ENCODE results near the gene CTH.

CTH gene

GRCh38 chr1:70426154-70427131 lies 15.4 kb downstream of the CTH start:
- DNase-seq (ENCODE audit: low spot score) = no peak
- TF ChIP-seq CTCF (IDR thresholded peaks at IDR 0.05; ENCODE audit: borderline replicate concordance, control extremely low read depth, extremely low read depth, insufficient read depth, missing control alignments) = no peak
- in situ Hi-C loops (cut with MboI; ENCODE audit: low sequenced_read_pairs, unreplicated experiment) = no loop called here

DNA sequence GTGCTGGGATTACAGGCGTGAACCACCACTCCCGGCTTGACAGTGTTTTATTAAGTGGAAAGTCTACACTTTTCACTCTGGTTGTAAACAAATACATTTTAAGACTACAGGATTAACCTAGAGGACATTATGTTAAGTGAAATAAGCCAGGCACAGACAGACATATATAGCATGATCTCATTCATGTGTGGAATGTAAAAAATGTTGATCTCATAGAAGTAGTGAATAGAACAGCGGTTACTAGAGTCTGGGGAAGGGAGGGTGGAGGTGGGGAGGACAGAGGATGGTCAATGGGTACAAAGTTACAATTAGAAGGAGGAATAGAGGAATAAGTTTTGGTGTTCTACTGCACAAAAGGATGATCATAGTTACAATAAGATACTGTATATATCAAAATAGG lies 16.9 kb downstream of the CTH start:
- in situ Hi-C loops (cut with MboI; ENCODE audit: low sequenced_read_pairs, unreplicated experiment) = no loop called here
- no peak for DNase-seq (ENCODE audit: low spot score)
- no peak for TF ChIP-seq CTCF (IDR thresholded peaks at IDR 0.05; ENCODE audit: borderline replicate concordance, control extremely low read depth, extremely low read depth, insufficient read depth, missing control alignments)

DNA sequence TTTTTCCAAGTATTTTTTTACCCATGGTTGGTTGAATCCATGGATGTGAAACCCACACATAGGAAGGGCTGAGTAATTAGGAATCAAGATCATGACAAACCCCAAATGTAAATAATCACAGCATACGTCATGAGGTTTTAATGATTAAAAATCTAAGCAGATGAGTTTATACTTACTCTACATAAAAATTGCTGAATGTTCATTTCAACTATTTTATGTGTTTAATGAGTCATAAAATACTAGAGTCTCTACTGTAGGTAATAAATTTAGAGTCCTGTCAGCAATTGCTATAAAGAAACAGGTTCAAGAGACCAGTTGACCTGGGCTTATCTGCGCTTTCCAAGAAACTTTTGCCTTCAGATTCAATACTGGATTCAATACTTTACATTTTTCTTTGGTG lies 18.2 kb downstream of the CTH start:
- in situ Hi-C loops (cut with MboI; ENCODE audit: low sequenced_read_pairs, unreplicated experiment) = no loop called here
- TF ChIP-seq CTCF (IDR thresholded peaks at IDR 0.05; ENCODE audit: borderline replicate concordance, control extremely low read depth, extremely low read depth, insufficient read depth, missing control alignments) = no peak
- no peak for DNase-seq (ENCODE audit: low spot score)

DNA sequence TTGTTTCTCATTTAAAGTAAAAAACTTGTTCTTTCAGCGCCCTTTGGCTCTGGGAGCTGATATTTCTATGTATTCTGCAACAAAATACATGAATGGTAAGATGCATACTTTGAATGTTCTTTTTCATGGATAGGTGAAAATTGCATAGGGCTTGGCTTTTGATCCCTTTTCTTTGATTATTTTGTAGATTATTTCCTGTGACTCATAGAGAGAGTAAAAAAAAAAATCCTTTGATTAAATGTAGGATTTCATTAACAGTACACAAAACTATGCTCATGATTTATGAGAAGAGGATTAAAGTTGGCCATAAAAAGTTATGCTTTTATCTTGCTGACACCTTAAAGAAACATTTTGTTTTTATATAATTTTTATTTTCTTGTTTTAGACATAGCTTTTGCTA lies 18.7 kb downstream of the CTH start:
- DNase-seq (ENCODE audit: low spot score) = no peak
- TF ChIP-seq CTCF (IDR thresholded peaks at IDR 0.05; ENCODE audit: borderline replicate concordance, control extremely low read depth, extremely low read depth, insufficient read depth, missing control alignments) = no peak
- in situ Hi-C loops (cut with MboI; ENCODE audit: low sequenced_read_pairs, unreplicated experiment) = no loop called here

- in situ Hi-C loops (cut with MboI; ENCODE audit: low sequenced_read_pairs, unreplicated experiment) = no loop called here
- no peak for TF ChIP-seq CTCF (IDR thresholded peaks at IDR 0.05; ENCODE audit: borderline replicate concordance, control extremely low read depth, extremely low read depth, insufficient read depth, missing control alignments)
These were observed 20.2 kb downstream of the CTH start for GRCh38 chr1:70431317-70431716.

GRCh38 chr1:70431874-70432273 lies 20.8 kb downstream of the CTH start:
- DNase-seq (ENCODE audit: low spot score) = no peak
- in situ Hi-C loops (cut with MboI; ENCODE audit: low sequenced_read_pairs, unreplicated experiment) = no loop called here
- TF ChIP-seq CTCF (IDR thresholded peaks at IDR 0.05; ENCODE audit: borderline replicate concordance, control extremely low read depth, extremely low read depth, insufficient read depth, missing control alignments) = no peak

More at GRCh38 chr1:70431317-70431716, 20.2 kb downstream of the CTH start:
- no peak for DNase-seq (ENCODE audit: low spot score)

Measured in GM13976 (cell line).